Adrenal gland (tissue), 5 donors: ENCODE measurements around the gene WNT3.

Experiments
- CTCF ChIP-seq, 6 experiments: fragments of 450-650 bp in 4 of 6; fragments of 200-600 bp in 2 of 6; sonication (generic) in 1 of 6; IDR thresholded peaks; 1 replicate in 5 of 6; 2 replicates in 1 of 6; pipeline versions ENCODE4 v1.5.1 to v1.8.0; 2016 to 2021; ENCODE audit warnings: antibody characterized with exemption in 6 of 6, mild to moderate bottlenecking in 2 of 6, moderate library complexity in 1 of 6
- POLR2A ChIP-seq, 2 donors: fragments of 450-650 bp; IDR thresholded peaks; one replicate each; pipeline ENCODE4 v1.6.1; 2017; ENCODE audit warnings: antibody characterized with exemption in 2 of 2, mild to moderate bottlenecking in 2 of 2, moderate library complexity in 1 of 2
- donor health status: DM: no; HTN: no; CAD: no.

DNA sequence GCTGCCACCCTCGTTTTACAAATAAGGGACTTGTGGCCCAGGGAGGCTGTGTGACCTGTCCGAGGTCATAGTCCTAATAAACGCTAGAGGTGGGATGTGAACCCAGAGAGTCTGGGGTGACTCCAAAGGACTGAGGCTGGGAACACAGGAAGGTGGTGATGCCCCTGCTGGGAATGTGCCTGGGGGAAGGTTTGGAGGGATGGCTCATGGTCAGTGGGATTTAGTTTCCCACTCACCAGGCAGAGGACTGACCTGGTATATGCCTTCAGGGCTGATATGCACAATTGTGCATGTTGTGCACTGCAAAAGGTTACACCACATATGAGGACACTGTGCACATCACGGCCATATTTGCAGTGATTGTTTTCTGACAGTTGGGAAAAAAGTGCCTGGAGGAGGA lies 19.0 kb upstream of the WNT3 start:
- TF ChIP-seq POLR2A (IDR thresholded peaks at IDR 0.05), result no peak
- TF ChIP-seq CTCF (IDR thresholded peaks at IDR 0.05), result no peak
